ENCODE measurements around the gene KRT25. TPM values are rescaled to one million over a fixed set of nuclear protein-coding genes. Genes with fewer than 3 reads are reported as not detected.

Gene KRT25
- total and polyA plus RNA-seq, 2 of the 8 experiments (the other 6 are each of a cell fraction or from before 2014, with no cell fraction given) = not detected

DNA sequence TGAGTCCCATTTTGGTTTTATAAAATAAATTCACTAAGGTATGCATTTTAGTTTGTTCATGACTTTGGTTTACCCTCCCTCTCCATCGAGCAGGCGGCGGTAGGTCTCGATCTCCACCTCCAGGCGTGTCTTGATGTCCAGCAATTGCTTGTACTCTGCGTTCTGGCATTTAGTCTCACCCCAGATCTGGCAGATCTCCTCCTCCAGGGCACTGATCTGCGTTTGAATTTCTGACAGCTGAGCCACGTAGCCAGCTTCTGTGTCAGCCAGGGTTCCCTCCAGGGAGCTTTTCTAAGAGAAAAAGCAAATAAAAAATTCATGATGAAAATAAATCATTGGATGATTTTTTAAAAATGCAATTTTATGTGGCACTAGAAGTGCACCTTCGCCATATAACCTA lies 55.8 kb downstream of the KRT25 start (continued):
- no peak for TF ChIP-seq SP1 (IDR thresholded peaks at IDR 0.05; ENCODE audit: low read depth, low read length)

Other genes starting within 250 kb of the KRT25 start
- 0.17 TPM in 1 of 2 replicates, not detected in the other for gene CCR7, start 189.9 kb downstream of the KRT25 start, total RNA-seq (2021; fragmentation: NEBNext Ultra II Directional; extraction: Animal tissue kit (Norgen Biotek cat#: 25700))
- 0.12 and 0.28 TPM in 2 replicates for gene CCR7, start 189.9 kb downstream of the KRT25 start, polyA plus RNA-seq (2011; rRNA removed)
- 131 and 142 TPM in 2 replicates for gene SMARCE1, start 107.5 kb downstream of the KRT25 start, total RNA-seq (2021; fragmentation: NEBNext Ultra II Directional; extraction: Animal tissue kit (Norgen Biotek cat#: 25700))
- 20.2 and 30.7 TPM in 2 replicates for gene SMARCE1, start 107.5 kb downstream of the KRT25 start, polyA plus RNA-seq (2011; rRNA removed)
- 0.61 and 0.75 TPM in 2 replicates for gene KRT222, start 90.2 kb downstream of the KRT25 start, total RNA-seq (2021; fragmentation: NEBNext Ultra II Directional; extraction: Animal tissue kit (Norgen Biotek cat#: 25700))
- 0.08 and 0.09 TPM in 2 replicates for gene KRT222, start 90.2 kb downstream of the KRT25 start, polyA plus RNA-seq (2011; rRNA removed)
- gene KRT24, start 51.6 kb downstream of the KRT25 start, total RNA-seq (2021; fragmentation: NEBNext Ultra II Directional; extraction: Animal tissue kit (Norgen Biotek cat#: 25700)) = not detected in 2 replicates
- not detected in 2 replicates for gene KRT24, start 51.6 kb downstream of the KRT25 start, polyA plus RNA-seq (2011; rRNA removed)
- not detected in 2 replicates for gene KRT26, start 16.9 kb upstream of the KRT25 start, total RNA-seq (2021; fragmentation: NEBNext Ultra II Directional; extraction: Animal tissue kit (Norgen Biotek cat#: 25700))
- not detected in 2 replicates for gene KRT26, start 16.9 kb upstream of the KRT25 start, polyA plus RNA-seq (2011; rRNA removed)
- not detected in 2 replicates for gene KRT27, start 27.2 kb upstream of the KRT25 start, total RNA-seq (2021; fragmentation: NEBNext Ultra II Directional; extraction: Animal tissue kit (Norgen Biotek cat#: 25700))
- not detected in 2 replicates for gene KRT27, start 27.2 kb upstream of the KRT25 start, polyA plus RNA-seq (2011; rRNA removed)
- not detected in 2 replicates for gene KRT28, start 44.6 kb upstream of the KRT25 start, total RNA-seq (2021; fragmentation: NEBNext Ultra II Directional; extraction: Animal tissue kit (Norgen Biotek cat#: 25700))
- gene KRT28, start 44.6 kb upstream of the KRT25 start, polyA plus RNA-seq (2011; rRNA removed) = not detected in 2 replicates
- 31.3 and 39.4 TPM in 2 replicates for gene KRT10, start 67.3 kb upstream of the KRT25 start, total RNA-seq (2021; fragmentation: NEBNext Ultra II Directional; extraction: Animal tissue kit (Norgen Biotek cat#: 25700))
- gene KRT10, start 67.3 kb upstream of the KRT25 start, polyA plus RNA-seq (2011; rRNA removed) = 2.4 and 3.5 TPM in 2 replicates
- gene KRT12, start 111.9 kb upstream of the KRT25 start, total RNA-seq (2021; fragmentation: NEBNext Ultra II Directional; extraction: Animal tissue kit (Norgen Biotek cat#: 25700)) = not detected in 2 replicates
- gene KRT12, start 111.9 kb upstream of the KRT25 start, polyA plus RNA-seq (2011; rRNA removed) = 0.03 TPM in 1 of 2 replicates, not detected in the other
- gene KRT20, start 129.9 kb upstream of the KRT25 start, total RNA-seq (2021; fragmentation: NEBNext Ultra II Directional; extraction: Animal tissue kit (Norgen Biotek cat#: 25700)) = not detected in 2 replicates
- gene KRT20, start 129.9 kb upstream of the KRT25 start, polyA plus RNA-seq (2011; rRNA removed) = not detected in 2 replicates
- not detected in 2 replicates for gene KRT23, start 182.3 kb upstream of the KRT25 start, total RNA-seq (2021; fragmentation: NEBNext Ultra II Directional; extraction: Animal tissue kit (Norgen Biotek cat#: 25700))
- not detected in 2 replicates for gene KRT23, start 182.3 kb upstream of the KRT25 start, polyA plus RNA-seq (2011; rRNA removed)
- not detected in 2 replicates for gene KRT39, start 211.6 kb upstream of the KRT25 start, total RNA-seq (2021; fragmentation: NEBNext Ultra II Directional; extraction: Animal tissue kit (Norgen Biotek cat#: 25700))
- not detected in 2 replicates for gene KRT39, start 211.6 kb upstream of the KRT25 start, polyA plus RNA-seq (2011; rRNA removed)
- not detected in 2 replicates for gene KRT40, start 229.0 kb upstream of the KRT25 start, total RNA-seq (2021; fragmentation: NEBNext Ultra II Directional; extraction: Animal tissue kit (Norgen Biotek cat#: 25700))
- gene KRT40, start 229.0 kb upstream of the KRT25 start, polyA plus RNA-seq (2011; rRNA removed) = not detected in 2 replicates
- gene KRTAP3-3, start 238.8 kb upstream of the KRT25 start, total RNA-seq (2021; fragmentation: NEBNext Ultra II Directional; extraction: Animal tissue kit (Norgen Biotek cat#: 25700)) = not detected in 2 replicates
- gene KRTAP3-3, start 238.8 kb upstream of the KRT25 start, polyA plus RNA-seq (2011; rRNA removed) = not detected in 2 replicates
- gene KRTAP3-2, start 244.6 kb upstream of the KRT25 start, total RNA-seq (2021; fragmentation: NEBNext Ultra II Directional; extraction: Animal tissue kit (Norgen Biotek cat#: 25700)) = not detected in 2 replicates
- not detected in 2 replicates for gene KRTAP3-2, start 244.6 kb upstream of the KRT25 start, polyA plus RNA-seq (2011; rRNA removed)